HEK293 (cell line): ENCODE results near the gene R3HDM4.

Source experiments
- HIC1 ChIP-seq: fragments of 450-650 bp; formaldehyde crosslinking; IDR thresholded peaks from 2 replicates; pipeline ENCODE4 v1.5.1; 2016; ENCODE audit warnings: missing biosample characterization, missing genetic modification characterization
- HOXA7 ChIP-seq: sonication (generic); formaldehyde crosslinking; IDR thresholded peaks from 2 replicates; pipeline ENCODE4 v1.8.1; 2022; ENCODE audit warnings: missing genetic modification reagents, borderline replicate concordance
- KLF17 ChIP-seq: fragments of 450-650 bp; formaldehyde crosslinking; IDR thresholded peaks from 2 replicates; pipeline ENCODE4 v1.5.1; 2016; ENCODE audit warnings: missing biosample characterization, missing genetic modification characterization
- OVOL3 ChIP-seq: fragments of 450-650 bp; formaldehyde crosslinking; IDR thresholded peaks from 2 replicates; pipeline ENCODE4 v1.5.1; 2016; ENCODE audit warnings: missing biosample characterization, missing genetic modification characterization
- REPIN1 ChIP-seq: fragments of 450-650 bp; formaldehyde crosslinking; IDR thresholded peaks from 2 replicates; pipeline ENCODE4 v1.5.1; 2017; ENCODE audit warnings: missing biosample characterization, missing genetic modification characterization, low read depth
- REST ChIP-seq: fragments of 450-650 bp; formaldehyde crosslinking; IDR thresholded peaks from 2 replicates; pipeline ENCODE4 v1.5.1; 2016; ENCODE audit warnings: missing biosample characterization, missing genetic modification characterization
- SP2 ChIP-seq: fragments of 450-650 bp; formaldehyde crosslinking; IDR thresholded peaks from 2 replicates; pipeline ENCODE4 v1.5.1; 2016; ENCODE audit warnings: missing biosample characterization, missing genetic modification characterization
- SP7 ChIP-seq: fragments of 450-650 bp; formaldehyde crosslinking; IDR thresholded peaks from 2 replicates; pipeline ENCODE4 v1.5.1; 2016; ENCODE audit warnings: missing biosample characterization, missing genetic modification characterization
- TSHZ1 ChIP-seq: fragments of 450-650 bp; formaldehyde crosslinking; IDR thresholded peaks from 2 replicates; pipeline ENCODE4 v1.5.1; 2016; ENCODE audit warnings: missing biosample characterization, missing genetic modification characterization, borderline replicate concordance
- ZNF214 ChIP-seq: fragments of 450-650 bp; formaldehyde crosslinking; IDR thresholded peaks from 2 replicates; pipeline ENCODE4 v1.5.1; 2017; ENCODE audit warnings: missing biosample characterization, mild to moderate bottlenecking, missing genetic modification characterization, borderline replicate concordance
- ZNF24 ChIP-seq: fragments of 450-650 bp; formaldehyde crosslinking; IDR thresholded peaks from 2 replicates; pipeline ENCODE4 v1.5.1; 2016; ENCODE audit warnings: missing biosample characterization, missing genetic modification characterization
- ZNF449 ChIP-seq: fragments of 450-650 bp; formaldehyde crosslinking; IDR thresholded peaks from 2 replicates; pipeline ENCODE4 v1.5.1; 2017; ENCODE audit warnings: missing biosample characterization, mild to moderate bottlenecking, missing genetic modification characterization, moderate library complexity
- ZNF518A ChIP-seq: fragments of 450-650 bp; formaldehyde crosslinking; conservative IDR thresholded peaks from 2 replicates; pipeline ENCODE4 v1.5.1; 2016; ENCODE audit warnings: low read depth, missing biosample characterization, missing genetic modification characterization
- ZNF548 ChIP-seq: fragments of 450-650 bp; formaldehyde crosslinking; IDR thresholded peaks from 2 replicates; pipeline ENCODE4 v1.5.1; 2016; ENCODE audit warnings: missing biosample characterization, missing genetic modification characterization
- ZNF580 ChIP-seq: fragments of 450-650 bp; formaldehyde crosslinking; IDR thresholded peaks from 2 replicates; pipeline ENCODE4 v1.5.1; 2016; ENCODE audit warnings: missing biosample characterization, missing genetic modification characterization
- ZNF596 ChIP-seq: fragments of 450-650 bp; IDR thresholded peaks from 2 replicates; pipeline ENCODE4 v1.5.0; 2018; ENCODE audit warnings: missing biosample characterization, mild to moderate bottlenecking, missing genetic modification characterization, moderate library complexity
- ZNF692 ChIP-seq: fragments of 450-650 bp; formaldehyde crosslinking; IDR thresholded peaks from 2 replicates; pipeline ENCODE4 v1.5.1; 2016; ENCODE audit warnings: missing biosample characterization, missing genetic modification characterization
- ZSCAN16 ChIP-seq: fragments of 450-650 bp; formaldehyde crosslinking; IDR thresholded peaks from 2 replicates; pipeline ENCODE4 v1.5.1; 2016; ENCODE audit warnings: missing biosample characterization, missing genetic modification characterization

R3HDM4 gene

GRCh38 chr19:892894-893689 lies 19.9 kb downstream of the R3HDM4 start, which contains the start of the genes MED16 and RNU6-9 (continued):
- TF ChIP-seq ZNF692, result peak; percentile 64
- TF ChIP-seq SP2 (tag by site-specific recombination), result peak; percentile 57
- no peak; the same call in 1 of the 2 replicates for TF ChIP-seq REPIN1
- peak; percentile 32; the same call in 1 of the 2 replicates for TF ChIP-seq ZNF449 (tag by site-specific recombination)
- 0 out of 2 replicates have a peak, but pooled peaks have one; percentile 13 for TF ChIP-seq ZNF518A (tag by site-specific recombination)
- no peak for TF ChIP-seq ZNF214 (tag by site-specific recombination)
- peak; percentile 72 for TF ChIP-seq SP7 (tag by site-specific recombination)
- peak; percentile 66; the same call in 1 of the 2 replicates for TF ChIP-seq KLF17 (tag by site-specific recombination)
- TF ChIP-seq ZSCAN16 (tag by site-specific recombination), result no peak
- no peak for TF ChIP-seq TSHZ1 (tag by site-specific recombination)
- peak; percentile 40; the same call in 1 of the 2 replicates for TF ChIP-seq ZNF580 (tag by site-specific recombination)
- TF ChIP-seq ZNF548 (tag by site-specific recombination), result no peak
- no peak for TF ChIP-seq ZNF596 (tag by site-specific recombination)
- no peak for TF ChIP-seq HOXA7 (CRISPR knock-in tag)
- no peak for TF ChIP-seq REST (tag by site-specific recombination)
- TF ChIP-seq HIC1 (tag by site-specific recombination), result no peak
- TF ChIP-seq OVOL3, result no peak
- TF ChIP-seq ZNF24 (tag by site-specific recombination), result peak; percentile 38; the same call in 1 of the 2 replicates
